ENCODE measurements around the gene PUS7.

DNA sequence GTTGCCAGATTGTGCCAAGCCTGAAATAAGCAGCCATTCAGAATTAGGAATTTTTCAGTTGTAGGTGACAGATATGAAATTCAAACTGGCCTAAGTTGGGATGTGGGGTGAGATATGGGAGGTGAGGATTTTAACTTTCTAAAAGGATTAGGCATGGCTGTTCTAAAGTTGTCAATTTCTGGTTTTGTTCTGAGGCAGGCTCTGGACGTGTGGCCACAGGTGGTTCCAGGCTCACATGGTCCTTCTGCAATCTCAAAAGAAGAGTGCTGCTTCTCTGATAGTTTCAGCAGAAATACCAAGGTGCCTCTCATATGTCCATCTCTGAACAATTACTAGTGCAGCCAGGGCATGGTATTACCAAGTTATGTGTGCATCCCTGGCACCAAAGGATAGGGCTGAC is 37.9 kb upstream of the PUS7 start:
- TF ChIP-seq POLR2AphosphoS5 (IDR thresholded peaks at IDR 0.05; ENCODE audit: low read depth, low read length) (no peak), POLR2A (IDR thresholded peaks at IDR 0.05; ENCODE audit: low read depth, low read length) (no peak), POU2F2 (IDR thresholded peaks at IDR 0.05; ENCODE audit: low read depth, low read length) (no peak), TAF1 (IDR thresholded peaks at IDR 0.05; ENCODE audit: low read depth, low read length) (no peak), SPI1 (IDR thresholded peaks at IDR 0.05; ENCODE audit: low read depth, low read length) (no peak)

Data from GM12891 (cell line).